ENCODE measurements around the gene SCUBE3.

Gene SCUBE3

GRCh38 chr6:35295036-35295435, 81.3 kb downstream of the SCUBE3 start:
- Histone ChIP-seq H3K4me3 (ENCODE audit: low read length in 2 of 2) (no peak overlapping the region), H3K27ac (ENCODE audit: low read depth in 2 of 2, low read length in 2 of 2) (no peak overlapping the region), H3K36me3 (ENCODE audit: control insufficient read depth in 2 of 2, insufficient read depth in 2 of 2, low read length in 2 of 2) (peaks cover 43 to 48% of the 10 kb centered on the region in 2 donors), H3K4me1 (ENCODE audit: control insufficient read depth in 2 of 2, insufficient read depth in 2 of 2, low read length in 2 of 2) (peaks cover 12 to 17% of the 10 kb centered on the region in 2 donors), H3K9ac (ENCODE audit: low read depth in 1 of 2, low read length in 2 of 2) (no peak overlapping the region), H3K9me3 (ENCODE audit: control insufficient read depth in 2 of 2, low read length in 2 of 2) (no peaks in the 10 kb centered on the region), H3K27me3 (ENCODE audit: control insufficient read depth in 2 of 2, insufficient read depth in 2 of 2, low read length in 2 of 2) (no peaks in the 10 kb centered on the region)

GRCh38 chr6:35295521-35296315, 82.0 kb downstream of the SCUBE3 start:
- no peaks in the 10 kb centered on the region for H3K9me3 ChIP-seq (ENCODE audit: control insufficient read depth in 2 of 2, low read length in 2 of 2)
- no peak overlapping the region for H3K9ac ChIP-seq (ENCODE audit: low read depth in 1 of 2, low read length in 2 of 2)
- H3K4me3 ChIP-seq (ENCODE audit: low read length in 2 of 2): no peak overlapping the region
- H3K4me1 ChIP-seq (ENCODE audit: control insufficient read depth in 2 of 2, insufficient read depth in 2 of 2, low read length in 2 of 2): peaks cover 17% of the 10 kb centered on the region in 2 donors
- H3K27me3 ChIP-seq (ENCODE audit: control insufficient read depth in 2 of 2, insufficient read depth in 2 of 2, low read length in 2 of 2): no peaks in the 10 kb centered on the region
- H3K27ac ChIP-seq (ENCODE audit: low read depth in 2 of 2, low read length in 2 of 2): no peak overlapping the region
- H3K36me3 ChIP-seq (ENCODE audit: control insufficient read depth in 2 of 2, insufficient read depth in 2 of 2, low read length in 2 of 2): peaks cover 36 to 42% of the 10 kb centered on the region in 2 donors

GRCh38 chr6:35296931-35297600, 83.3 kb downstream of the SCUBE3 start:
- no peaks in the 10 kb centered on the region for H3K9me3 ChIP-seq (ENCODE audit: control insufficient read depth in 2 of 2, low read length in 2 of 2)
- H3K4me3 ChIP-seq (ENCODE audit: low read length in 2 of 2): peak overlapping the region; percentile 84 to 85
- peak overlapping the region in 1 of 2 donors; percentile 86 for H3K27ac ChIP-seq (ENCODE audit: low read depth in 2 of 2, low read length in 2 of 2)
- peaks cover 23 to 29% of the 10 kb centered on the region in 2 donors for H3K36me3 ChIP-seq (ENCODE audit: control insufficient read depth in 2 of 2, insufficient read depth in 2 of 2, low read length in 2 of 2)
- no peaks in the 10 kb centered on the region for H3K27me3 ChIP-seq (ENCODE audit: control insufficient read depth in 2 of 2, insufficient read depth in 2 of 2, low read length in 2 of 2)
- H3K9ac ChIP-seq (ENCODE audit: low read depth in 1 of 2, low read length in 2 of 2): peak overlapping the region; percentile 87 to 88
- H3K4me1 ChIP-seq (ENCODE audit: control insufficient read depth in 2 of 2, insufficient read depth in 2 of 2, low read length in 2 of 2): peaks cover 18 to 21% of the 10 kb centered on the region in 2 donors

GRCh38 chr6:35297601-35298481, 84.1 kb downstream of the SCUBE3 start, which contains the start of gene DEF6:
Gene DEF6 (plus strand): TSS chr6:35297818. CDS start chr6:35297857, 39 bp downstream.
- H3K9ac ChIP-seq (ENCODE audit: low read depth in 1 of 2, low read length in 2 of 2): peak within 1 kb of the TSS; percentile 87 to 88
- no peaks in the 10 kb centered on the region for H3K27me3 ChIP-seq (ENCODE audit: control insufficient read depth in 2 of 2, insufficient read depth in 2 of 2, low read length in 2 of 2)
- peak within 1 kb of the TSS; percentile 84 to 85 for H3K4me3 ChIP-seq (ENCODE audit: low read length in 2 of 2)
- H3K27ac ChIP-seq (ENCODE audit: low read depth in 2 of 2, low read length in 2 of 2): peak within 1 kb of the TSS; percentile 79 to 86
- H3K4me1 ChIP-seq (ENCODE audit: control insufficient read depth in 2 of 2, insufficient read depth in 2 of 2, low read length in 2 of 2): peaks cover 24 to 25% of the 10 kb centered on the region in 2 donors
- peaks cover 22% of the 10 kb centered on the region in 2 donors for H3K36me3 ChIP-seq (ENCODE audit: control insufficient read depth in 2 of 2, insufficient read depth in 2 of 2, low read length in 2 of 2)
- H3K9me3 ChIP-seq (ENCODE audit: control insufficient read depth in 2 of 2, low read length in 2 of 2): no peaks in the 10 kb centered on the region

- H3K4me1 ChIP-seq (ENCODE audit: control insufficient read depth in 2 of 2, insufficient read depth in 2 of 2, low read length in 2 of 2): peaks cover 29 to 32% of the 10 kb centered on the region in 2 donors
- H3K27ac ChIP-seq (ENCODE audit: low read depth in 2 of 2, low read length in 2 of 2): peak overlapping the region; percentile 79 to 86
- H3K27me3 ChIP-seq (ENCODE audit: control insufficient read depth in 2 of 2, insufficient read depth in 2 of 2, low read length in 2 of 2): no peaks in the 10 kb centered on the region
- H3K9me3 ChIP-seq (ENCODE audit: control insufficient read depth in 2 of 2, low read length in 2 of 2): no peaks in the 10 kb centered on the region
- peaks cover 15 to 19% of the 10 kb centered on the region in 2 donors for H3K36me3 ChIP-seq (ENCODE audit: control insufficient read depth in 2 of 2, insufficient read depth in 2 of 2, low read length in 2 of 2)
- peak overlapping the region; percentile 84 to 85 for H3K4me3 ChIP-seq (ENCODE audit: low read length in 2 of 2)
- peak overlapping the region; percentile 87 to 88 for H3K9ac ChIP-seq (ENCODE audit: low read depth in 1 of 2, low read length in 2 of 2)
These were observed 84.9 kb downstream of the SCUBE3 start for GRCh38 chr6:35298625-35299140.

- Histone ChIP-seq H3K27ac (ENCODE audit: low read depth in 2 of 2, low read length in 2 of 2) (peak overlapping the region; percentile 16 to 59), H3K27me3 (ENCODE audit: control insufficient read depth in 2 of 2, insufficient read depth in 2 of 2, low read length in 2 of 2) (no peaks in the 10 kb centered on the region), H3K36me3 (ENCODE audit: control insufficient read depth in 2 of 2, insufficient read depth in 2 of 2, low read length in 2 of 2) (peaks cover 9 to 15% of the 10 kb centered on the region in 2 donors), H3K4me1 (ENCODE audit: control insufficient read depth in 2 of 2, insufficient read depth in 2 of 2, low read length in 2 of 2) (peaks cover 29 to 35% of the 10 kb centered on the region in 2 donors), H3K9me3 (ENCODE audit: control insufficient read depth in 2 of 2, low read length in 2 of 2) (no peaks in the 10 kb centered on the region), H3K9ac (ENCODE audit: low read depth in 1 of 2, low read length in 2 of 2) (no peak overlapping the region), H3K4me3 (ENCODE audit: low read length in 2 of 2) (peak overlapping the region in 1 of 2 donors; percentile 56)
These were observed 85.9 kb downstream of the SCUBE3 start for GRCh38 chr6:35299674-35300073.

- H3K9me3 ChIP-seq (ENCODE audit: control insufficient read depth in 2 of 2, low read length in 2 of 2): no peaks in the 10 kb centered on the region
- H3K4me3 ChIP-seq (ENCODE audit: low read length in 2 of 2): peak overlapping the region in 1 of 2 donors; percentile 26
- peak overlapping the region in 1 of 2 donors; percentile 24 for H3K9ac ChIP-seq (ENCODE audit: low read depth in 1 of 2, low read length in 2 of 2)
- H3K27me3 ChIP-seq (ENCODE audit: control insufficient read depth in 2 of 2, insufficient read depth in 2 of 2, low read length in 2 of 2): no peaks in the 10 kb centered on the region
- H3K4me1 ChIP-seq (ENCODE audit: control insufficient read depth in 2 of 2, insufficient read depth in 2 of 2, low read length in 2 of 2): peaks cover 29 to 35% of the 10 kb centered on the region in 2 donors
- H3K36me3 ChIP-seq (ENCODE audit: control insufficient read depth in 2 of 2, insufficient read depth in 2 of 2, low read length in 2 of 2): peaks cover 0 to 5% of the 10 kb centered on the region in 2 donors
- H3K27ac ChIP-seq (ENCODE audit: low read depth in 2 of 2, low read length in 2 of 2): peak overlapping the region; percentile 6 to 59
These were observed 87.1 kb downstream of the SCUBE3 start for GRCh38 chr6:35300848-35301247.

Data from mucosa of rectum (tissue), 2 donors.